DND-41 (cell line): ENCODE measurements around the gene RPN2.
A peak's percentile ranks its signal among the peaks of the same experiment; 100 is the strongest.

Experiments used
- ATAC-seq: fragments of 200-7000 bp; cut with Tn5 transposase; 3 replicates; pipeline ENCODE4 v1.9.1; 2021; ENCODE audit warnings: low read depth; ENCODE audit not compliant: insufficient read depth
- DNase-seq: peaks from one replicate; pipeline ENCODE4 v3.0.0-alpha.2; 2020
- H2AFZ ChIP-seq: 2 replicates; pipeline ENCODE4 v1.6.0; 2012; ENCODE audit warnings: low read depth, low read length
- H3K27ac ChIP-seq: 2 replicates; pipeline ENCODE4 v1.5.1; 2012; ENCODE audit warnings: low read length, inconsistent platforms
- H3K27me3 ChIP-seq: fragments of 200-600 bp; sonication (generic); 2 replicates; pipeline ENCODE4 v1.6.0; 2012; ENCODE audit warnings: low read length, mild to moderate bottlenecking, inconsistent platforms; ENCODE audit not compliant: insufficient read depth, poor library complexity
- H3K36me3 ChIP-seq: 2 replicates; pipeline ENCODE4 v1.5.1; 2012; ENCODE audit warnings: low read length, inconsistent platforms; ENCODE audit not compliant: insufficient read depth
- H3K4me1 ChIP-seq: 2 replicates; pipeline ENCODE4 v1.5.1; 2012; ENCODE audit warnings: mild to moderate bottlenecking, low read length; ENCODE audit not compliant: insufficient read depth
- H3K4me2 ChIP-seq: 2 replicates; pipeline ENCODE4 v1.6.0; 2012; ENCODE audit warnings: mild to moderate bottlenecking, moderate library complexity, low read length, inconsistent platforms; ENCODE audit not compliant: insufficient read depth
- H3K4me3 ChIP-seq, 2 experiments: fragments of 200-600 bp in 1 of 2; shearing (Covaris generic) in 1 of 2; 2 replicates each; pipeline ENCODE4 v1.5.1; 2012 to 2016; ENCODE audit warnings: inconsistent platforms in 2 of 2, low read length in 2 of 2, mild to moderate bottlenecking in 2 of 2, low read depth in 1 of 2, moderate library complexity in 1 of 2
- H3K79me2 ChIP-seq: 2 replicates; pipeline ENCODE4 v1.6.0; 2012; ENCODE audit warnings: low read length, inconsistent platforms; ENCODE audit not compliant: insufficient read depth
- H3K9ac ChIP-seq: 2 replicates; pipeline ENCODE4 v1.6.0; 2012; ENCODE audit warnings: low read depth, mild to moderate bottlenecking, inconsistent platforms, low read length, moderate library complexity
- H3K9me3 ChIP-seq: 2 replicates; pipeline ENCODE4 v1.5.1; 2012; ENCODE audit warnings: low read length, moderate library complexity, mild to moderate bottlenecking, inconsistent platforms; ENCODE audit not compliant: insufficient read depth, severe bottlenecking
- H4K20me1 ChIP-seq: 2 replicates; pipeline ENCODE4 v1.6.0; 2012; ENCODE audit warnings: low read length; ENCODE audit not compliant: insufficient read depth
- CTCF ChIP-seq: IDR thresholded peaks from 2 replicates; pipeline ENCODE4 v1.5.1; 2012; ENCODE audit warnings: borderline replicate concordance, low read length, moderate library complexity, mild to moderate bottlenecking; ENCODE audit not compliant: poor library complexity, severe bottlenecking; ENCODE audit errors: extremely low read depth
- EZH2 ChIP-seq: IDR thresholded peaks from 3 replicates; pipeline ENCODE4 v1.6.1; 2012; ENCODE audit warnings: borderline replicate concordance, low read depth, mild to moderate bottlenecking, moderate library complexity, low read length, inconsistent platforms; ENCODE audit not compliant: severe bottlenecking

RPN2 gene

GRCh38 chr20:37283530-37284195 is 104.5 kb downstream of the RPN2 start:
- Histone ChIP-seq H3K27me3 (peaks cover 3% of the 10 kb centered on the region), H3K4me1 (peaks cover 3% of the 10 kb centered on the region), H2AFZ (no peak overlapping the region), H4K20me1 (no peaks in the 10 kb centered on the region), H3K36me3 (no peaks in the 10 kb centered on the region), H3K27ac (no peak overlapping the region), H3K9me3 (no peaks in the 10 kb centered on the region), H3K4me3 (no peak overlapping the region), H3K9ac (no peak overlapping the region), H3K4me2 (no peak overlapping the region), H3K79me2 (no peaks in the 10 kb centered on the region)
- no peak for ATAC-seq
- no peak for TF ChIP-seq CTCF
- TF ChIP-seq EZH2 = no peak
- no peak for DNase-seq

GRCh38 chr20:37284691-37285161 is 105.6 kb downstream of the RPN2 start:
- DNase-seq (no peak), ATAC-seq (no peak)
- H3K4me3 ChIP-seq = no peak overlapping the region
- no peak overlapping the region for H3K4me2 ChIP-seq
- H3K9me3 ChIP-seq = no peaks in the 10 kb centered on the region
- H3K27me3 ChIP-seq = peaks cover 3% of the 10 kb centered on the region
- H3K79me2 ChIP-seq = peaks cover 5% of the 10 kb centered on the region
- peaks cover 8% of the 10 kb centered on the region for H3K4me1 ChIP-seq
- H3K9ac ChIP-seq = no peak overlapping the region
- no peak overlapping the region for H2AFZ ChIP-seq
- TF ChIP-seq EZH2 (no peak), CTCF (no peak)
- no peak overlapping the region for H3K27ac ChIP-seq
- H4K20me1 ChIP-seq = no peaks in the 10 kb centered on the region
- peaks cover under 1% of the 10 kb centered on the region; the same call in 1 of the 2 replicates for H3K36me3 ChIP-seq

- Histone ChIP-seq H2AFZ (peak overlapping the region; percentile 28; the same call in 1 of the 2 replicates), H3K27me3 (no peaks in the 10 kb centered on the region), H3K27ac (no peak overlapping the region), H3K4me1 (peaks cover 16% of the 10 kb centered on the region), H3K4me2 (no peak overlapping the region), H3K9me3 (no peaks in the 10 kb centered on the region), H4K20me1 (no peaks in the 10 kb centered on the region), H3K4me3 (no peak overlapping the region), H3K36me3 (peaks cover 4% of the 10 kb centered on the region; the same call in 1 of the 2 replicates), H3K79me2 (peaks cover 16% of the 10 kb centered on the region), H3K9ac (no peak overlapping the region)
- TF ChIP-seq CTCF = no peak
- no peak for TF ChIP-seq EZH2
- DNase-seq (no peak), ATAC-seq (no peak)
Measured at GRCh38 chr20:37285664-37286374, 106.7 kb downstream of the RPN2 start.
